HG03571 (cell line): ENCODE results near the gene SYCN.

ENCODE experiments used
- ATAC-seq: cut with Tn5 transposase; IDR thresholded peaks from one replicate; pipeline ENCODE4 v1.9.1; 2021; ENCODE audit not compliant: unreplicated experiment

Gene SYCN

DNA sequence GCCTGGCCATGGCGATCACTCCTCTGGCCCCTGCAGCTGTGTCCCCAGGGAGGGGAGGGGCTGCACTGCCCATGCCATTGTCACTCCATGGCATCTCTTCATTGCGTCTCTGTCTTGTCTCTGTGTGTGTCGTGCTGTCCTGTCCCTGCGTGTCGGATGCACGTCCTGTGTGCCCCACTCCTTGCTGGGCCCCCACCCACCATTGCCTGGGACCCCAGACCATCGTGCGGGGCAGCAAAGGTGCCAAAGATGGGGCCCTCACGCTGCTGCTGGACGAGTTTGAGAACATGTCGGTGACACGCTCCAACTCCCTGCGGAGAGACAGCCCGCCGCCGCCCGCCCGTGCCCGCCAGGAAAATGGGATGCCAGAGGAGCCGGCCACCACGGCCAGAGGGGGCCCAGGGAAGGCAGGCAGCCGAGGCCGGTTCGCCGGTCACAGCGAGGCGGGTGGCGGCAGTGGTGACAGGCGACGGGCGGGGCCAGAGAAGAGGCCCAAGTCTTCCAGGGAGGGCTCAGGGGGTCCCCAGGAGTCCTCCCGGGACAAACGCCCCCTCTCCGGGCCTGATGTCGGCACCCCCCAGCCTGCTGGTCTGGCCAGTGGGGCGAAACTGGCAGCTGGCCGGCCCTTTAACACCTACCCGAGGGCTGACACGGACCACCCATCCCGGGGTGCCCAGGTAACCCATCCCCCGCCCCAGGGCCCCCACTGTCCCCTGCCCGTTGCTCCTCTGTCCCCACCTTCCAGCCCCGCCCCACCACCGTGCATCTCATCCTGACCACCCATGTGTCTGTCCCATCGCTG, 31.2 kb downstream of the SYCN start:
- no peak for ATAC-seq

DNA sequence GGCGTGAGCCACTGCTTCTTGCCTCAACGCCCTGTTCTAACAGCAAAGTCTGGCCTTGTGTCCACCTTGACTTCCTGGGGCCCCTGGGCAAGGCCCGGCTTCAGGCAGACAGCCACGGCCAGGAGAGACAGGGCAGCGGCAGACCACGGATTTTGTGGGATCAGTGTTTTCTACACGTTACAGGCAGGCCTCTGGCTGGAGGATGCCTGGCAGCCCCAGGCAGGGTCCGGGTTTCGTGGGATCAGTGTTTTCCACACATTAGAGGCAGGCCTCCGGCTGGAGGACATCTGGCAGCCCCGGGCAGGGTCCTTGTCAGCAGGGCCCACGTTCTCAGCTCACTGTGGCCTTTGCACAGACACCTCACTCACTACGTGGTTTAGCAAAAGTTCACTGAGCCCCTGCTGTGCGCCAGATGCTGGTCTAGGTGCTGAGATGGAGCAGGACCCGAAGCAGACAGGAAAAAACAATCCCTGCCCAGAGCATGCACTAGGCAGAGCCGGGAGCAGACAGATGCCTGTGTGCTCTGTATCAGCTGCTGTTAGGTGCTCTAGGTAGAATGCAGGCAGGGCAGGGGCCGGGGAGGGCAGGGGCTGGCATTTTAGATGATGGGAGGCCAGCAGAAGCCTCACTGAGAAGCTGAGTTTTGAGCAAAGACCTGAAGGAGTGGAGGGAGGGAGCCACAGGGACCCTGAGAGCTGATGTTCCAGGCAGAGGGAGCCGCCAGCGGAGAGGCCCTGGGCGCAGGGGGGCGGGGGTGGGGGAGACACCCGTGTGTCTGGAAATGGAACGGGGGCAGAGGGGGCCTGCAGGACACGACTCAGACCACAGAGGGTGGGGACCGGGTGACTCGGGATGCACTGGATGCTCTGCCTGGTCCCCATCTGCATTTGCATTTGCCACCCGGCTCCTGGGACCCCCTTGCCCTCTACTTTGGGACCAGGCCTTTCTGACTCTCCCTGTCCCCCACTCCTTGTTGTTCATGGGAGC, 32.3 kb downstream of the SYCN start:
- ATAC-seq = no peak

DNA sequence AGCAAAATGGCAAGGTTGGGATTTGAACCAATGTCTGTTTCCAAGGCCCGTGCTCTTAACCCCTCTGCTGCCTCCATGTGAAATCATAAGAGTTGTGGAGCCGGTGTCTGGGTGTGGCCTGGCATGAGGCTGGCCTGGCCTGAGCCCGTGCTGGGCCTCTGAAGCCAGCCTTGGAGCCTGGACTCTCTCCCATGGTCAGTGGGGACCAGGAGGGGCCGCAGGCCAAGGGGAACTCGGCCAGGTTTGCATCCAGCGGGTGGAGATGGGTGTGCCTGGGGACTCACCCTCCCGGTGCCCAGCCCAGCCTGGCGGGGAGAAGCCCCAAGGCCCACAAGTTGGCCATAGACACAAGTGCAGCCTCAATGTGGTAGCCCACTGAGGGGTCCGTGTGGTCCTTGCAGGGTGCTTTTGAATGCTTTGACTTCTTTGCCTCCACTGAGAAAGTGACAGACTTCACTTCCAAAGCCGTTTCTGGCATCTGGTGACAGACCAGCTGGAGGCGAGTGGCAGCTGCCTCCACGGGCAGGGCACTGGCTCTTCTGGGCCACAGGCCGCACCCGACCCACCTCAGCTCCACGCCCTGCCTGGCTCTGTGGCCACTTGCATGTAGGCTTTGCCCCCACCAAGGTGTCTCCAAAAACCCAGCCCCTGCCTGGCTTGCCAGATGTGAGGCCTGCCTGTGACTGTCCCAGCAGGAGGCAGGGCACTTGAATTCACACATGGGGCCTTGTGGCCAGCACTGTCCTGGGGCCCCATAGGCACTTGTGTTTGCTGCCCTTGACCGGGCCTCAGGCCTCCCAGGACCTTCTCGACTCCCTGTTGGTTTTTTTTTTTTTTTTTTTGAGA, 33.5 kb downstream of the SYCN start:
- ATAC-seq = no peak

DNA sequence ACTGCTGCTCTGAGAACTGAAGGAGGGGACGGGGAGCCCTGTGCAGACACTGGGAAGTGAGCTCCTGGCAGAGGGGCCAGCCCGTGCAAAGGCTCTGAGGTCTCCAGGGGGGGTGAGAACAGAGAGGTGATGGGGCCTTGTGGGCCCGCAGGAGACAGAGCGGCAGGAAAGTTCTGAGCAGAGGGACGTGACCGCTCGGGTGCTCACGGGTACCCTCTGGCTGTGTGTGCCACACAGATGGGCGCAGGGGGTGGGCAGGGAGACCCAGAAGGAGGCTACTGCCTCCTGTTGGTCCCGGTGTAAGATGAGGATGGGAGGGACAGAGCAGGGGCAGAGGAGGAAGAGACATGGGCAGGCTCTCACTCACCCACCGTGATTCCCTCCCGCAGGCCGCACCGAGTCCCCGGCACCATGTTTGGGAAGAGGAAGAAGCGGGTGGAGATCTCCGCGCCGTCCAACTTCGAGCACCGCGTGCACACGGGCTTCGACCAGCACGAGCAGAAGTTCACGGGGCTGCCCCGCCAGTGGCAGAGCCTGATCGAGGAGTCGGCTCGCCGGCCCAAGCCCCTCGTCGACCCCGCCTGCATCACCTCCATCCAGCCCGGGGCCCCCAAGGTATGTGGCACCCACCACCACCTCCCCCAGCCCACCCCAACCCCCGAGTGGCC, 34.8 kb downstream of the SYCN start:
- ATAC-seq = no peak

GRCh38 chr19:39168258-39169142, 35.6 kb downstream of the SYCN start:
- ATAC-seq = no peak

DNA sequence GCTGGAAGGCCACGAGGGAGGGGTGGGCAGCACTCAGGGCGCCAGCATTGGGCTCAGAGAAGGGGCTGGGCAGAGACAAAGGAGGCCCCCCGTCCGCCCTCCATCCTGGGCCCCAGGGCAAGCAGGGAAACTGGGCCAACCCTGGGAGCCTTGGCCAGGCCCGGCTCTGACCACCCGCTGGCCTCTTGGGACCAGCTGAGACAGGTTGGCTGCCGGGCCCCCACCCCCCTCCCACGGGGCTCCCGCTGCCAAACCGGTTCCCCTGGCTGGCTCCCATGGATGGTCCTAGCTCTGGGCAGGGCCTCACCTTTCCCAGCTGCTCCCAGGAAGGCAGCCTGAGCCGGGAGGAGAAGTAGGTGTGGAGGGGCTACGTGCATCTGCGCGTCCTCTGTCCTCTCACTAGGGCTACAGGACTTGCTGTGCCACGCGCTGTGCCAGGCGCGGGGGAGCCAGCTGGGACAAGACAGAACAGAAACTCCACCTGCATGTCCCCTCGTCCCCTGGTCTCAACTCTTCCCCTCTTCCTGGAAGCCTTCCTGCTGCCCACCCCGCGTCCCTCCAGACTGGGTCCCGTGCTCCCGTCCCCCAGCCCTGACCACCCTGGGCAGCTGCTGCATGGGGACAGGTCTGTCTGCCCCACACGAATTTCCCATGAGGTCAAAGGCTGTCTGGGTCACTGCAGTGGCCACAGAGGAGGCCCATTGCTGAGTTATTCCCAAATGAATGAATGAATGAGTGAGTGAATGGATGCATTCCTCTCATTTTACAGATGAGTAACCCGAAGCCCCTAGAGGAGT, 36.4 kb downstream of the SYCN start:
- no peak for ATAC-seq

DNA sequence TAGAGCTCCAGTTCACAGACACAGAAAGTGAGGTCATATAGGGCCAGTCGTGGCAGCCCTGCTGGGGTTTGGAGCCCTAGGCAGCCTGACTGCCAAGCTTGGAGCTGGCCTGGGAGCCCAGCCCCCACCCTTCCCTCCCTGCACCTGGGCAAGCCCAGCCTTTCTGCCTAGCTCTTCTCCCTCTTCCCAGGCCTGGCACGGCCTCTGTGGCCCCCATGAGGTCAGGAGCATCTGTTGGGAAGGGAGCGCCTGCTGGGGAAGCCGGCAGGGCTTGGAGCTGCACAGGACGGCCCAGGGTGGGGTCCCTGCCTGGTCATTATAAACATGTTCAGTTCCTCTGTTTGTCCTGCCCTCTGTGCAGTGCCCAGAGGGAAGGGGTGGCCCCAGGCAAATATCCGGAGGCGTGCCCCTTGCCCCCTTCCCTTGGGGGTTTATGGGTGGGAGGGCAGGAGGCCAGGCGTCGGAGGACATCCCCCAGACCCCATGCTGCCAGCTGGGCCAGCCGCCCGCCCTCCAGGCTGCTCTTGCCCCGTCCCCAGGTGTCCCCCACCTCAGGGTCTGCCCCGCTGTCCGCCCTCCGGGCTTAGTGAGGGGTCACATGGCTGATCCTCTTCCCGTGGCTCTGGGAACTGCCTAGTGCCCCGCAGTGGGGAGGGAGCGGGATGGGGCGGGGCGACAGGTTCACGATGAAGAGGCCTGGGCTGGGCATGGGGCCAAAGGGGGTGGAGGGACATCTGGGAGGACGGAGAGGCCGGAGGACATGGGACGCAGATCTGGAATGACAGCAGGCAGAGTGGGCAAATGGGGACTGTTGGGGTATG, 37.3 kb downstream of the SYCN start:
- ATAC-seq = no peak

DNA sequence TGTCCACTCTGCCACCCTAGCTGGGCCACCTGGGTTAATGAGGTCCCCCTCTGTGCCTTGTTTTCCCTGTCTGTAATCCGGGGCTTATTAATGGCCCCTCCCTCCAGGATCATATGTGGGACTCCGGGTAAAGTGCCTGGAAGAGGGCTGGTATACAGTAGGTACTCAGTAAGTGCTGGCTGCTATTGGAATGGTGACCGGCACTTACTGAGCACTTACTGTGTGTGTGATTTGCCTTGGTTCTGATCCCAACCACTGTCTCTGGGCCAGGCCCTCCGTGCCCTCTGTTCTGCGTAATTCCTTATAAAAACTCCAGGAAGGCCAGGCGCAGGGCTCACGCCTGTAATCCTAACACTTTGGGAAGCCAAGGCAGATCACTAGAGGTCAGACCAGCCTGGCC, 38.2 kb downstream of the SYCN start:
- ATAC-seq = no peak

GRCh38 chr19:39164289-39164688, 39.8 kb downstream of the SYCN start:
- no peak for ATAC-seq

DNA sequence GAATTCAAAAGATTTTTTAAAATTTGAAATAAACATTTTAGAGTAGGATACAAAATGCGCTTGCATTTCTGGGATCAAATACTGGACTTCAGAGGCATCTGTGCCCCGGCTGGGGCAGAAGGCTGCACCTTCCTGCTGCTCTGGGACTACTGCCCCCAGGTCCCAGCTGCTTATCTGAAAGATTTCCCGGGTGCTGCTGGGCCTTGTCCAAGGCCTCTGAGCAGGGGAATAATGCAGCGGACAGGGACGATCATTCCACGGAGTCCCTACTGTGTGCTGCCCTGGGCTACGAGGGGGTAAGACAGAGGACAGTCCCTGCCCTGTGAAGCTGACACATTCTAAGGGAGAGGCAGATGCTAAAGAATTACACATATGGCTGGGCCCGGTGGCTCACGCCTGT, 40.4 kb downstream of the SYCN start:
- no peak for ATAC-seq

DNA sequence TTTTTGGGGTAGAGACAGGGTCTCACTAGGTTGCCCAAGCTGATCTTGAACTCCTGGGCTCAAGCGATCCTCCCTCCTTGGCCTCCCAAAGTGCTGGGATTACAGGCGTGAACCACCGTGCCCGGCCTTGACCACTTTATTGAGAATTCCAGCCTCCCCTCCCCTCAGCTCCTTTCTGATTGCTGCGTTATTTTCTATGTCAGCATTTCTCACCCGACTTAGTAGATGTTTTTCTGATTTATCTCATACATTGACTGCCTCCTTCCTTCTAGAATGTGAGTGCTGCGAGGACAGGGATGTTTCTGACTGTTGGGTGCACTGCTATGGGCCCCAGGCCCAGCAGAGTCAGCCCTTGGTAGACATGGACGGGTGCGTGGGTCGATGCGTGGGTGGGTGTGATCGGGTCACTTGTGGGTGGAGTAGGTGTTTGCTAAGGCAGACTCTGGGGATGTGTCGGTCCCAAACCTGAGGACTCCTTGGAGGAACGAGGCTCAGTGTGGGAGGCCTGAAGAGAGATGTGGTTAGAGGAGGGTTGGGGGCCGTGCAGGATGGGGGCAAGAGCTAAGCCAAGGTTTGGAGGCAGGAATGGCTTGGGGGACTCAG, 41.5 kb downstream of the SYCN start:
- no peak for ATAC-seq

DNA sequence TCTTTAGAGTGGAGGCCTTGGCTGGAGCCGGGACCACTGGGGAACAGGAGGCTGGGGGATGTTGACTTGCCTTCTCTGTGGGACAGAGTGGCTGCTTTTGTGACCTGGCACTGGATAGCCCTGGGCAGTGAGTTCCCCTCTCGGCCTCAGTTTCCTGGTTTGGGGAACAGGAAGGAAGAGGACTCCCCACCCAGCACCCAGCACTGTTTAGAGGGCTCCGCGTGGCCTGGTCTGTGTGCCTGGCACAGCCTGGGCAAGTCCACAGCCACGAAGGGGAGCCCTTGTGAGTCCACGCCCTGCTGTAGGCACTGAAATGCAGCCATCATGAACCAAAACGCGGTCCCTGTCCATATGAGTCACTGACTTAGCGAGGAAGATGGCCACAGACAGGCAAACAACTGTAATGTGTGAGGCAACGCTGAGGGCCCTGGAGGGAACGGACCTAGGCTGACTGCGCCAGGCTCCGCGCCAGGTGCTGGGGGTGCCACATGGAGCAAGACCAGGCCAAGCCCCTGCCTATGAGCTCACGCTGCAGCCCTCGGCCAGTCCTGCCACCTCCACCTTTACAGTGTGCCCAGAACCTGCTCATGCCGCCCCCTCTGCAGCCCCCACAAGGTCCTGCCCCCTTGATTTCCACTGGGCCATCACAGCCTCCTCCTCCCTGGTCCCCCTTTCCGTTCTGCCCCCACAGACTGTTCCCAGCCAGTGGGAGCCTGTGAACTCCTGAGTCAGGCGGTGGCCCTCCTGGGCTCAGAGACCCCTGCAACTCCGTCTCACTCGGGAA, 43.0 kb downstream of the SYCN start:
- no peak for ATAC-seq

DNA sequence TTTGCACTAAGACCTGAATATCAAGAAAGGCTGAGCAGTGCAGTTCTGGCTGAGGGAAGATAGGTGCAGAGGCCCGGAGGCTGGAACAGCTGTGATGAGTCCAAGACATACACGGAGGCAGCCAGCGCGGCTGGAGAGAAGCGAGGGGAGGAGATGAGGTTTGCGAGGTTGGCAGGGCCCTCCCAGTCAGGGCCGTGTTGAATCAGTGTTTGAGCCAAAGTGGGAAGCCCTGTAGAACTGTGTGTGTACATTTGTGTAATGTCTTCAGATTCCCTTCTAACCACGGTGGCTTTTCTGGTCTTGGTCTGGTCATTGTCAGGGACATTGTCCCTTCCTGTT, 43.6 kb downstream of the SYCN start:
- ATAC-seq = no peak

GRCh38 chr19:39158646-39159260, 45.3 kb downstream of the SYCN start:
- ATAC-seq = no peak

DNA sequence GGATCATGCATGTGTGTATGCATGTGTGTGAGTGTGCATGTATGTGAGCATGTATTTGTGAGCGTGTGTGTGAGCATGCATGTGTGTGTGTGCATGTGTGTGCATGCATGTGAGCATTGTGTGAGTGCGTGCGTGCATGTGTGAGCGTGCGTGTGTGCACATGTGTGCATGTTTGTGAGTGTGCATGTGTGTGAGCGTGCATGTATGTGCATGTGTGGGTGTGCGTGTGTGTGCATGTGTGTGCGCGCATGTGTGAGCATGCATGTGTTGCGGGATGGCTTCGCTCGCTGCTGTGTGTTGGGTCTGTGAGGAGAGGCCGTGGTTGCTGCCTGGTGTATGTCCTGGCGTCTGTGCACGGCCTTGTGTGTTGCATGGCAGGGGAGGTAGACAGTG, 46.1 kb downstream of the SYCN start:
- ATAC-seq = no peak

DNA sequence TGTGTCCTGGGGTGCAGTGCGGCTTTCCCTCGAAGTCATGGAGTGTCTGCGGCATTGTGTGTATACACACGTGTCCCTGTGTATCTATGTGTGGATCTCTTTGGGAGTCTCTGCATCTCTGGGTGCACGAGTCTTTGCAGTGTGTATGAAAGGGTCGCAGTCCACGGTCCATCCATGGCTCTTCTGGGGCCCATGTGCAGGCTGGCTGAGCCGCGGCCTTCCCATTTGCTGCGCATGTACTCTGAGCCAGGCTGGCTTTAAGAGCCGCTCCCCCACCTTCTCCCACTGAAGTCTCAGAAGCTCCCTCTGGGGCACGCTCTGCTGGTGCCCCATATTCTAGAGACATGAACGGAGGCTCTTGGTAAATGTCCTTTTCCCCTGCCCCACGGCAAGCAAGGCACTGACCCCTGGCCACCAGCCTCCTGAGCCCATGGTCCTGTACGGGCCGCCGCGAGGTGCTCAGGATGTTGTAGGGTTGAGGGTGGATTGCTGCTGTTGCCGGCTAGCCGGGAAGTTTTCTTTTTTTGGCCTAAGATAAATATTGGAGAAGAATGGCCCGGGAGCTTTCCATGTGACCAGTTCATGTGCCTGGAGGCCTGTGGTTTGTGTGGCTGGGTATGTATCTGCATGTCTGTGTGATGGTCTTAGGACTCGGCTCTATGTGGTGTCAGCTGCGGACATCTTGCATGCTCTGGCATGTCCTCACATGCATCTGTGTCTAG, 46.6 kb downstream of the SYCN start:
- ATAC-seq = no peak
